ENCODE results near the gene HPS4.

GRCh38 chr22:26483439-26484359 lies at the start of gene HPS4, which contains the start of gene SRRD:
- TF ChIP-seq CTCF (conservative IDR thresholded peaks at IDR 0.05) (no peak), EZH2 (IDR thresholded peaks at IDR 0.05; ENCODE audit: low read depth) (no peak)

All from PC-9 (cell line).